OCI-LY1 (cell line): ENCODE measurements around the gene CWC15.

Source experiments
- H2AFZ ChIP-seq: fragments of 200-600 bp; sonication (generic), shearing (Covaris generic); 2 replicates; pipeline ENCODE4 v1.6.0; 2014; ENCODE audit warnings: antibody characterized with exemption, mild to moderate bottlenecking, low read length
- H3F3A ChIP-seq: fragments of 200-600 bp; sonication (generic), shearing (Covaris generic); 2 replicates; pipeline ENCODE4 v1.6.0; 2014; ENCODE audit warnings: mild to moderate bottlenecking, antibody characterized with exemption, low read length, moderate library complexity; ENCODE audit not compliant: insufficient read depth
- H3K27ac ChIP-seq: fragments of 200-600 bp; sonication (generic); 2 replicates; pipeline ENCODE4 v1.5.1; 2014; ENCODE audit warnings: low read length, mixed run types, mild to moderate bottlenecking, low read depth; ENCODE audit not compliant: poor library complexity, severe bottlenecking
- H3K27me3 ChIP-seq: fragments of 200-600 bp; sonication (generic); 2 replicates; pipeline ENCODE4 v1.6.0; 2014; ENCODE audit warnings: antibody characterized with exemption, mild to moderate bottlenecking, low read length, moderate library complexity; ENCODE audit not compliant: insufficient read depth
- H3K36me3 ChIP-seq: fragments of 200-600 bp; sonication (generic); 2 replicates; pipeline ENCODE4 v1.6.1; 2014; ENCODE audit warnings: mild to moderate bottlenecking, antibody characterized with exemption, low read length, moderate library complexity, mixed read lengths; ENCODE audit not compliant: insufficient read depth
- H3K4me1 ChIP-seq: fragments of 200-600 bp; sonication (generic); 2 replicates; pipeline ENCODE4 v1.5.1; 2014; ENCODE audit warnings: mild to moderate bottlenecking, low read length, moderate library complexity; ENCODE audit not compliant: insufficient read depth, severe bottlenecking
- H3K4me2 ChIP-seq: fragments of 200-600 bp; sonication (generic), shearing (Covaris generic); 2 replicates; pipeline ENCODE4 v1.6.1; 2014; ENCODE audit warnings: low read length
- H3K4me3 ChIP-seq: fragments of 200-600 bp; sonication (generic); 2 replicates; pipeline ENCODE4 v1.5.1; 2014; ENCODE audit warnings: low read length, low read depth, mild to moderate bottlenecking, mixed read lengths; ENCODE audit not compliant: poor library complexity, severe bottlenecking
- H3K79me2 ChIP-seq: fragments of 200-600 bp; shearing (Covaris generic); 2 replicates; pipeline ENCODE4 v1.6.1; 2016; ENCODE audit warnings: mixed run types, low read length, mixed read lengths; ENCODE audit not compliant: insufficient read depth
- H3K9ac ChIP-seq: fragments of 200-600 bp; sonication (generic), shearing (Covaris generic); 2 replicates; pipeline ENCODE4 v1.6.1; 2014; ENCODE audit warnings: mild to moderate bottlenecking, low read length, mixed read lengths
- H3K9me2 ChIP-seq: fragments of 200-600 bp; sonication (generic), shearing (Covaris generic); 2 replicates; pipeline ENCODE4 v1.6.1; 2014; ENCODE audit warnings: low read depth, mild to moderate bottlenecking, low read length, mixed read lengths
- H3K9me3 ChIP-seq: fragments of 200-600 bp; shearing (Covaris generic); 2 replicates; pipeline ENCODE4 v1.6.1; 2014; ENCODE audit warnings: low read length, mixed read lengths
- H4K20me1 ChIP-seq: fragments of 200-600 bp; sonication (generic), shearing (Covaris generic); 2 replicates; pipeline ENCODE4 v1.6.0; 2016; ENCODE audit warnings: mild to moderate bottlenecking, low read length; ENCODE audit not compliant: insufficient read depth
- CTCF ChIP-seq: fragments of 200-600 bp; sonication (generic), shearing (Covaris generic); IDR thresholded peaks from 2 replicates; pipeline ENCODE4 v1.5.1; 2017; ENCODE audit warnings: mild to moderate bottlenecking, antibody characterized with exemption, low read length, moderate library complexity, mixed read lengths
- EZH2 ChIP-seq: fragments of 200-600 bp; sonication (generic), shearing (Covaris generic); IDR thresholded peaks from 2 replicates; pipeline ENCODE4 v1.8.0; 2017; ENCODE audit warnings: borderline replicate concordance, mixed run types, mild to moderate bottlenecking, antibody characterized with exemption, low read length, moderate library complexity, mixed read lengths

CWC15 gene

GRCh38 chr11:94912806-94913205 is 60.5 kb downstream of the CWC15 start:
- no peak for TF ChIP-seq CTCF
- no peak for TF ChIP-seq EZH2
- Histone ChIP-seq H2AFZ (no peak overlapping the region), H3K36me3 (no peaks in the 10 kb centered on the region)

More at GRCh38 chr11:94912806-94913205, 60.5 kb downstream of the CWC15 start:
- no peak overlapping the region for H3K4me2 ChIP-seq
- H3K27ac ChIP-seq: no peak overlapping the region
- no peaks in the 10 kb centered on the region for H3K9me2 ChIP-seq
- H3K4me3 ChIP-seq: no peak overlapping the region
- H3K9ac ChIP-seq: no peak overlapping the region
- H3K27me3 ChIP-seq: no peaks in the 10 kb centered on the region
- H4K20me1 ChIP-seq: no peaks in the 10 kb centered on the region
- H3F3A ChIP-seq: no peaks in the 10 kb centered on the region
- no peaks in the 10 kb centered on the region for H3K79me2 ChIP-seq
- H3K9me3 ChIP-seq: no peaks in the 10 kb centered on the region
- H3K4me1 ChIP-seq: no peaks in the 10 kb centered on the region
